HG02885 (cell line): ENCODE results near the gene CCDC69.
A peak's percentile ranks its signal among the peaks of the same experiment; 100 is the strongest.

ENCODE experiments used
- ATAC-seq: cut with Tn5 transposase; IDR thresholded peaks from one replicate; pipeline ENCODE4 v1.9.1; 2021; ENCODE audit warnings: mild to moderate bottlenecking; ENCODE audit not compliant: unreplicated experiment, poor library complexity

The CCDC69 gene

DNA sequence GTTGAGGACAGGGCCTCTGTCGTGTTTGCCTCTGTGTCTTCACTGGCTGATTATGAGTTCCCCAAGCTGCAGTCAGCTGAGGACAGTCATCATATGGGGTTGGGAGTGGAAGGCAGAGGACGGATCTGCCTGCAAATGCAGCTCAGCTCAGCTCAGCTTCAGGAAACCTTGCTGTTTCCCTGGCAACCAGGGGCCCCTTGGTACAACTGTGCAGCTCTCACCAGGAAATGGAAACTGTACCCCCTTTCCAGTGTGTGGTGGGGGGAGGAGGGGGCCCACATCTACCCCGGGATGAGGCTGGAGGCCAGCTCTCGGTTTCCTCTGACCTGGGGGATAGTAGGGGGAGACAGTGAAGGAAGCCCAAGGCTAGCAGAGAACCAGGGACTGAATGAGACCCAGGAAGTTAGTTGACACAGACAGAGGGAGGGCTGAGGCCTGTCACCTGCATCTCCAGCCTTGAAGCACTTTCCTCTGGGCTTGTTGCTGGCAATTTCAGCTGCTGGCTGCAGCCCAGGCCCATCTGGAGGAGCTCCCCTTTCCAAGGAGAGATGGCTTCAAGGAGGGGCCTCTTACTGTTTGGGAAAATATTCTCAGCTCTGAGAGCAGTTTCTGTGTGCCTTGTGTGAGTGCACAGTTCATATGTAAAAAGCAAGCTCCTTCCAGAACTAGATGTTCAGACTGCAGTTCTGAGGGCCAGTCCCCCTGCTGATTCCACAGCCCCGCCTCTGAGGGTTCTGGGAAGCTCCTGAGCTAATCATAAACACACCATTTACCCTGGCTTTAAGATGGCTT, 73.2 kb downstream of the CCDC69 start:
- ATAC-seq = peak; percentile 45

DNA sequence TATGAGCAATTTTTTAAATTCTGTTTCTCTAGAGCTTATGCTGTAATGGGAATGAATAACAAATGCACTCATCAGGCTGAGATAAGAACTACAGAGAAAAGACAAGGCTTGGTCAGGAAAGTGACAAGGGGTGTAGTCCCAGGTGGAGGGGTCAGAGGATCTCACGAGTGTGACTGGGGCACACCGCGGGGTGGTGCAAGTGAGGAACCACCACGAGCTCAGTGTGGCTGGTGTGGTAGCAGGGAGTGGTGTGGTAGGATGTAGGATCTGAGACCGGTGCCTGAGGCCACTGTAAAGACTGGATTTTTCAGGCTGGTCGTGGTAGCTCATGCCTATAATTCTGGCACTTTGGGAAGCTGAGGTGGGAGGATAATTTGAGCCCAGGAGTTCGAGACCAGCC, 75.3 kb downstream of the CCDC69 start:
- ATAC-seq = no peak

DNA sequence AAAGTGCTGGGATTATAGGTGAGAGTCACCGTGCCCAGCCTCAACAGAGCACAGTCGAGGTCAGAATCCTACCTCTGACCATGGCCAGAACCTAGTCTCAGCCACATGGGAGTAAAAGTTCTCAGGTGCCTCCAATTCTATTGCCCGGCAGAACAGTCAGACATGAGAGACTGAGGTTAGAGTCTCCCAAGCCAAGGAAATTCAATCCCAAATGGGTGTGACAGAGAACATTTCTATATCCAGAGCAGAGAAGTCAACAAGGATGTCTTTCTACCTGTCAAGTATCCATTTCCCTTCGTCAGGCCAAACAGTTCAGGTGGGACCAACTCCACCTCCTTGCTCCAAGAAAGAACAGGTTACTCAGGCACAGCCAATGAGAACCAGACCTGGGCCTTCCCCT, 76.9 kb downstream of the CCDC69 start:
- ATAC-seq = no peak

DNA sequence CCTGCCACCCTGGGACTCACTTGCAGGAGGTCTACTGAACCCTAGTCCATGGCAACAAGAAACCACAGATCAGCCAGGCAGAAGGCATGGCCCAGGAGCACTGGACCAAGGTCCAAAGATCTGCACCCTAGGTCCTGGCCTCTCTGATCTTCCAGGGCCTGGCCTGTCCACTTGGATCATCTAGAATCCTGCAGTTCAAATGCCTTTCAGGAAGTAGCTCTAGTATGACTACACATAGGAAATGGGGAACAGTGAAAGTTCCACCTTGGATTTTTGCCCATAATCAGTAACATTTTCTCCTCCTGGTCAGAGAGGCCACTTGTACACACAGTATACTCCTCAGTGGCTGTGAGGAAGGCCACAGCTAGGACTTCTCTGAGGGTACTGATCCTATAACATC, 77.8 kb downstream of the CCDC69 start:
- ATAC-seq = no peak

DNA sequence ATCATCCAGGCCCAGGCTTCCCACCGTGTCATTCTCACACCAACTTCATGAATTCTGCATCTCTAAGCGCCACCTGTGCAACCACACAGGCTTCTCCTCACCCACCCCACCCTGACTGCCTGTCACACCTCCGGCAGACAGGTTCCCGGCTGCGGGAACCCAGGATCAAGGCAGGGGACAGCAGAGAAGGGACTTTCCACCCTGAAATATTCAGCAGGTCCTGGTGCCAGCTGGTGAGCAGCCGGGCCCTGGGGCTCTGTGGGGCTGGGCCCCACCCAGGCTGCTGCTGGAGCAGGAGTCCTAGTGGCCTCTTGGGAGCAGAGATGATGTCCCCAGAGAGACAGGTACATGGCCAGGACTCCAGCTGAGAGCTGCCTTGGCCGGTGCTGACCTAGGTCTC, 79.0 kb downstream of the CCDC69 start:
- no peak for ATAC-seq

DNA sequence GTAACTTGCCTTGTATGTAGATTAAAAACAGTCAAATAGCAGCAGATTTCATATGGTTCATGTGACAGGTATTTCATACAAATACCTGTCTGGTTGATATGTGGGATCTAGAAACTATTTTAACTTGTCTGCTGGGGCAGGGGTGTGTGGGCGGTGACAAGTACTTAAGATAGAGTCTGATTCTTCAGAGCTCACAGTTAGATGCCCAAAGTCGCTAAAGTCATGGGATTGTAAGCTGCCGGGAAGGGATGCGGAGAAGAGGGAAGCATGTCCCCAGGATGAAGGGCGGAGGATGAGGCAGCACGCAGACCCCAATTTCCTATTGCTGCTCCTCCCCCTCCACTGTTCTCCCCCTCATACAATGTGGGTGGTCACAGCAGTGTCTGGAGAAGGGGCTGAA, 79.6 kb downstream of the CCDC69 start:
- ATAC-seq = no peak

DNA sequence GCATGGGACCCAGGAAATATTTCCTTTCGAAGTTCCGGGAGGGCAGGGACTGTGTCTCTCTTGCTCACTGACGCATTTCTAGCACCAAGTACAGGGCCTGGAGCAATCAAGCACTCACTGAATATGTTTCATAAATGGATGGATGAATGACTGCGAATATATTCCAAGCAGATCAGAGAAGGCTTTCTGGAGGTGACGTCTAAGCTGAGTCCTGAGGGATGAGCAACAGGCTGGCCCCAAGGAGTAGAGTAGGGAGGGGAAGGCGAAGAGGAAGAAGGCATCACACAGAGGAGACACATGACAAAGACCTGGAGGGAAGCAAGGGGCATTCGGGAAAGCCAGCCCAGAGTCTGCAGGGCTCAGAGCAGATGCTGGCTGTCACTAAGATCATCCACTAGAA, 80.2 kb downstream of the CCDC69 start:
- ATAC-seq = no peak

DNA sequence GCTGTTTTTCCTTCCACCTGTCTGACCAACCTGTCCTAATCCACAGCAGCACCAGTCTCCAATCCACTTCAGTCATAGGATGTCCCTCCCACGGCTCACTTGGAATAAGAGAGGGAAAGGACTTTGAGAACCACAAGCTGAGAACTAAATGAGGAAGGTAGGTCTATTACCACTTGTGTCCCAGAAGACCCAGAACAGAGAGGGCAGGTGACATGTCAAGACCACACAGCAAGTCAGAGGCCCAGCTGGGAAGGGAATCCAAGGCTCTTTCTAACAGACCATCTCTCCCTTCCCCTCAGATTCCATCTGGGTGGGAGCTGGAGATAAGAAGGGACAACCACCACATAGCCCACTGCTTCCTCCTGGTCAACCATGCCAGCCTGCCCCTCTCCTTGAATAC, 81.0 kb downstream of the CCDC69 start:
- ATAC-seq = no peak

DNA sequence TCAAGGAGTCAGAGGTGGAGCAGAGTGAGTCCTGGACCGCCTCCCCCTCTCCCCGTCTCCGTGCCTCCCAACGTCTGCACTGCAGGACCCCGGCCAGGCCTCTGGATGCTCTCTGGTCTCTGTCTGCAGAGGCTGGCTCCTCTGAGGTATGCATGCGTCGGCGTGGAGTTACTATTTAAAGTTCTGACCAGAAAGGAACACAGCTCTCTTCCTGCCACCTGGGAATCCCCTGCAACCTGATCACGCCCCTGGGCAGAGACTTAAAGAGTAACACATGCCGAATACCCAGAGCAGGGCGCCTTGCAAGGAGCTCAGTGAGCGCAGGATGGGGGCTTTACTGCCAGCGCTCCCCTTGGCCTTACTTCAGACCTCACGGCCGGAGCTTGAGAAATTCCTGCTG, 82.4 kb downstream of the CCDC69 start:
- ATAC-seq = peak; percentile 92

DNA sequence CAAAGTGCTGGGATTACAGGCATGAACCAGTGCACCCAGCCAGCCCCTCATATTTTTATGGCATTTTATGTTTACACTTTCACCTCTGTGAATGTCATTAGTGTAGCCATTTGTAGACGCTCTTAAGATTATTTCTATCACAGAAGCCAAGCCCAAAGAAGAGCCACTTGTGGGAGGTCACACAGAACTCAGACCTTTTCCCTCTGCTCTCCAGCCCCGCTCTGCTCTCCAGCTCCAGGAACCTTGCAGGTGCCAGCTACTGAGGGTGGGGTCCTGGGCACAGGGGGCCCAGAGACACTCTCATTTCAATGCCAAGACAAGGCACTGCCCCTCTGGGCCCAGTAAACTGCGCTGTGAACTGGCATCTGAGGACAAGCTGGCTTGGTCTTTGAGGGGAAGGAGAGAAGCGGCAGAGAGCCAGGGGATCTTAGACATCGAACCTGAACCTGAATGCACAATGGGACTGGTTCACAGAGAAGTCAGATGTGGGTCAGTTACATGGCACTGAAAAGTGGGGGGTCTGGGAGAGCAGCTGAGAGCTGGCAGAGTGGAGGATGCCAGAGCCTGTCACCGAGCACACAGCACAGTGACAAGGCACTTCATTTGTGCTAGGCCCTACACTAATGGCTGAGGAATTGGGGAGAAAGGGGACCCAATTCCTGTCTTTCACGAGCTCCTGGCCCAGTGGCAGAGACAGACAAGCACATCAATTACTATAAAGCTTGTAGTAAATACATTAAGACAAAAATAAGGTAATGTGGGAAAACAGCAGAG, 83.0 kb downstream of the CCDC69 start:
- no peak for ATAC-seq

DNA sequence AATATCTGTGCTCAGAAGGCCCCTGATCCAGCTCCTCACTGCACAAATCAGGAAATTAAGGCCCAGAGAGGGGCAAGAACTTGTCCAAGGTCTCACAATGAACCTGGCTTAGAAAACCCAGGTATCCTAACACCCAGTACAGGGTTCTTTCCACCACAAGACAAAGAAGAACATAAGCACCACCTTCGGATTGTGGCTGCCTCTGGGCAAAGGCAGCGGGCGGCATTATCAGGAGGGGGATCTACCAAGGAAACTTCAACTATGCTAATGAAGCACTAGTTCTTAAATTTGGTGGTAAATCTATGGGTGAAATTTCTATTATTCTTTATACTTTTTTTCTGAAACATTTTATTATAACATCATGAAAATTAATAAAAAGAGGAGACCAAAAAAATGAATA, 84.2 kb downstream of the CCDC69 start:
- ATAC-seq = no peak

DNA sequence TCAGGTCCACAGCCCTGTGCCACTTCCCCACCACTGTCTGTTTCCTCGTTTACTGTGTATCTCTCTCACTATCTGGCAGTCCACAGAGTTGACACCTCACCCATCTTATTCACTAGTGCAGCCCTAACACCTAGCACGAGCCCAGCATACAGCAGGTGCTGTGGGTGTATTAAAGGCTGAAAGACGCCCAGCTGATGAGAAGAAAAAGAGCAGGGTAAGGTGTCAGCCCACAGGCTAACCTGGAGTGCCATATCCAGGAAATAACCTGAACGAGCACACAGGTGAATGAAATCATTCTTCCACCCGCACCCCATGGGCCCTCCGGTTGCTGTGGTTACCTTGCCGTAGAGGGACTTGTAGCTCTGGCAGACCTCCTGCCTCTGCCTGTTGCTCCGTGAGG, 84.9 kb downstream of the CCDC69 start:
- no peak for ATAC-seq

DNA sequence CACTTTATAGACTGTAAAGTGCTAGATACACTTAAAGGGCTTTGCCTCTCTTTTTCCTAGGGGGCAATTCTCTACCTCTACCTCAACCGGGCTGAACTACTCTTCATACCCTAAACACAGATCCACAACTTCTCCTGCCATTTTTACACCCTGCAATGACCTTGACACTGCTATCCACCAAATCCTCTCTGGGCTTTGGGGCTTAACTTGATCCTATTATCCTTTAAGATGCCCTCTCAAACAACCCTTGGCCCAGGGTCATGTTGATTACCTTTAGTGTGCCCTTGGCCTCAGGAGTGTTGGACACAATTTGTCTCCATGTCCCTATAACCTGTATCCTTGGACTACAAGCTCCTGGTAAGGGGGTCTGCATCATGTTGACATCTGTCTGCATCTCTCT, 85.8 kb downstream of the CCDC69 start:
- no peak for ATAC-seq

DNA sequence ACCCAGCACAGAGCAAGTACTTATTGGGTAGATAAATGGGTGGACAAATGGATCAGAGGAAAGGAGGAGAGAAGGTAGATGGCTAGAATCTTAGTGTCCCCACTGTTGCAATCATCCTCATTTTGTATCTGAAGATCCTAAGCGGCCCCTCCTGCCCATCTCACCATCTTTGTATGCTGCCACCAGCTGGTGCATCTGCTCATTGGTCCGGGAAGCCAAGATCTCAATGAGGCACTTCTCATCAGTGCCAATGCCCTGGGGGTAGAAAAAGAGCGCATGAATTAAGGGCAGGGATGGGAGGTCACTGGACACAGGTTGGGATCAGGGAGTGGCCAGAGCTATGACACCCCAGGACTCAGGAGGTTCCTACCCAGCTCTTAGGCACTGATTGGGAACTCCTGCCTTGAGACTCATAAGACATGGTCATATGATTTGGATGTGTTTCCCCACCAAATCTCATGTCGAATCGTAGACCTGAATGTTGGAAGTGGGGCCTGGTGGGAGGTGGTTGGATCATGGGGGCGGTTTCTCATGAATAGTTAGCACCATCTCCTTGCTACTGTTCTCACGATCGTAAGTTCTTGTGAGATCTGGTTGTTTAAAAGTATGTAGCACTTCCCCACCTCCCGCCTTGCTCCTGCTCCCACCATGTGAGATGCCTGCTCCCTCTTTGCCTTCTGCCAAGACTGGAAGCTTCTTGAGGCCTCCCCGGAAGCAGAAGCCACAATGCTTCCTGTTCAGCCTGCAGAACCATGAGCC, 86.6 kb downstream of the CCDC69 start:
- ATAC-seq = no peak

DNA sequence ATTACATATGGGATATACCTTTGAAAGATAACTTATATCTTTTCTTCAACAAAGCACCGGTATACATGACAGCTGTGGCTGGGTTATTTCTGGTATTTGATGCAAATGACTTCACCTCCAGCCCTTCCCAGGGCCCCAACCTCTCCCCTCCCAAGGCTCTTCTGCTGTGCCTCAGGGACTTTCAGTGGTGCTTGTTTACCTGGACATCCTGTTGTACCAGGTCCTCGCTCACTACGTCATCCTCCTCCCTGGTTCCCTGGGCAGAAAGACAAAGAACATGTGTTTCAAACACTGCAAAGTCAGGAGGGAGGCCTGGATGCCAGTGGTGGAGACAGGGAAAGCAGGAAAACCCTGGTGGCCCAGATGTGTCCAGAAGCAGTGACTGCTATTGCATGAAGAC, 89.7 kb downstream of the CCDC69 start:
- ATAC-seq = peak; percentile 82

DNA sequence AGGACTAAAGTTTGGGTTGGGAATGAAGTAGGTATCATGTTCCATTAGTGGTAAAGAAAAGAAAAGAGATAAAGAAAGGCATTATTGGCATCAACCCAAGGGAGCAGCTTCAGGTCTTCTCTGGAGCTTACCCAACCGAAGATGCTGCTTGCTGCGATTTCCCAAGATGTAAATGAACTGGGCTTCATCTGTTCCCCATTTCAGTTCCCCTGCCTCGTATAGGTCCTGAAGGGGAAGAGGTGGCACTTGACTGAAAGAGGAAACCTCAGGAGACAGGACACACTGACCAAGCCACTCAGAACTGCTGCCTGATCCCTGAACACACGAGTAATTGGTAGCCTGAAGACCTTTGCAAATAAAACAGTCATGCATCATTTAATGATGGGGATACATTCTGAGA, 90.9 kb downstream of the CCDC69 start:
- no peak for ATAC-seq
